ENCODE data around the gene CGREF1.

Gene CGREF1

DNA sequence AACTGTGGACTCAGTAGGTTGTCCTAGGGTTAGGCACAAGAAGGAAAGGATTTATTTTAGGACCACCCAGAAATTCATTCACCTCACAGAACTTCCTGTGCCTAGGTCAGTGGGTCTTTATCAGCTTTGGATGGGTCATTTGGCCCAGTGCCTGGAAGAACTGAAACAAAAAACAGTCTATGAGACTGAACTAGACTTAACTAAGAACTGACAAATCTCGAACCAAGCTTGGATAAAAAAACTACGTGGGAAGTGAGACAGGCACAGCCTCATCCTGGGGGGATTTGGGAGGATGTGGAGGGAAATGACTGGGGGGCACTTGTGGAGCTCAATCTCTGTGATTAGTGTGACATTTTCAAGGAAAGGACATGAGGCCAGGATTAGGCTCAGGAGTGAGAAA is 45.1 kb downstream of the CGREF1 start:
- Histone ChIP-seq H3K27me3 (replicated peaks; ENCODE audit: control insufficient read depth, insufficient read depth, low read length, poor library complexity, severe bottlenecking) (no peaks in the 10 kb centered on the region), H3K4me3 (ENCODE audit: insufficient read depth, low read depth, low read length, poor library complexity, severe bottlenecking) (no peak overlapping the region), H3K4me1 (ENCODE audit: control insufficient read depth, insufficient read depth, low read length, poor library complexity, severe bottlenecking) (peaks cover 31% of the 10 kb centered on the region), H3K36me3 (ENCODE audit: control insufficient read depth, insufficient read depth, low read length) (peaks cover 8% of the 10 kb centered on the region), H3K9me3 (ENCODE audit: control insufficient read depth, low read length) (no peaks in the 10 kb centered on the region), H3K27ac (ENCODE audit: insufficient read depth, low read length, poor library complexity, severe bottlenecking) (no peak overlapping the region)
- DNase-seq = no peak

DNA sequence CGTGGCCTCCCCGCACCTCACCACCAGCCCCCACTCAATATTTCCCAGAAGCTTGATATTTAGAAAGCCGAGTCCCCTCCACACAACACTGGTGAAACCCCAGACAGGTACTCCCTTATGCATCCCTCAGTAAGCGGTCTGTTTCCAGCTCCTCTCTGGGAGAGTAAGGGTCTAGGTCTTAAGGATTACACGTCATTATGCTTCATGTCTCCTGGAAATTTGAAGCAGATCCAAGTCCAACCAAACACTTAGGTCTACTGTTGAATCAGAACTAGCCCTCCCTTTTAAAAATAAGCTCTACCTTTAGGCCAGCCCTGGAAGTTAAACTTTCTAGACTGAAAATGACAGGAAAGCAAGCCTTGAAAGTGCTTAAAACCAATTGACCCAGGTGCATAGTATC is 46.0 kb downstream of the CGREF1 start:
- no peak overlapping the region for H3K4me3 ChIP-seq (ENCODE audit: insufficient read depth, low read depth, low read length, poor library complexity, severe bottlenecking)
- peaks cover 10% of the 10 kb centered on the region for H3K36me3 ChIP-seq (ENCODE audit: control insufficient read depth, insufficient read depth, low read length)
- H3K4me1 ChIP-seq (ENCODE audit: control insufficient read depth, insufficient read depth, low read length, poor library complexity, severe bottlenecking) = peaks cover 31% of the 10 kb centered on the region
- no peak overlapping the region for H3K27ac ChIP-seq (ENCODE audit: insufficient read depth, low read length, poor library complexity, severe bottlenecking)
- DNase-seq = no peak
- H3K9me3 ChIP-seq (ENCODE audit: control insufficient read depth, low read length) = no peaks in the 10 kb centered on the region
- H3K27me3 ChIP-seq (replicated peaks; ENCODE audit: control insufficient read depth, insufficient read depth, low read length, poor library complexity, severe bottlenecking) = no peaks in the 10 kb centered on the region

DNA sequence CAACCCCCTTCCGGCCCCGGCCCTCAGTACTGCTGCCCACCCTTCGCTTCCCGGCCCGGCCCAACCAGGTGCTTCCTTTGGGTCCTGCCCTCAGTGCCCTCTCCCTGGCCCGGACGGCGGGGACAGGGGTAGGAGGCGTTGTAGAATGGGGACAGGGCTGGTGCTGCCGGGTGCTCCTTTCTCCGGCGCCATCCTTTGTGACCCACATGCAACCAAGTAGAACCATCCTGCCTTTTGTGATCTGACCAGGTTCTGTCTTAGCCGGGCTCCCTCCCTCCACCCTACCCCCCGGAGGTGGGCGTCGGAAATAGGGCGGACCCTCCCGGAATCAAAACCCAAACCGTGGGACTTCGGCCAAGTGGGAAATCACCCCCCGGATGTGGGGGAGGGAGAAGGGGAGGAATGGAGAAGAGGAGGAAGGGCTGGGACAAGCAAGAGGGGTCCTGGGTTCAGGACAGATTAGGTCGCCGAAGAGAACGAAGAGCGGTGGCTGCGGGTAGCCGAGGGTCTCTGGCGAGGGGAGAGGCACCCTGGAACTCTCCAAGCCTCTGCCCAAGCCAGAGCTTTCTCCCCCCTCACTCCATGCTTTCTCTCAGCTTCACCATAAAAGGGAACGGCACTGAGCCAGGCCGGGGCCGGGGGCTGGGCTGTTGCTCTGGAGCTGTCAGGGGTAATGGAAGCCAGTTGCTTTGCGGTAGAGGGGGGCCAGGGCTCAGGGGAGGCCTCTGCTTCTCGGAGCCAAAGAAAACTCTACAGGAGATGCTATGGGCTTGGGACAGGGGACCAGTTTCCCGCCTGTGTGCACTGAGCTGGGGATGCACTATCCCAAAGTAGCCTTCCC is 46.7 kb downstream of the CGREF1 start:
- peak overlapping the region; percentile 94 for H3K27ac ChIP-seq (ENCODE audit: insufficient read depth, low read length, poor library complexity, severe bottlenecking)
- H3K9me3 ChIP-seq (ENCODE audit: control insufficient read depth, low read length) = no peaks in the 10 kb centered on the region
- peak in 1 of 3 donors; percentile 7 for DNase-seq

DNA sequence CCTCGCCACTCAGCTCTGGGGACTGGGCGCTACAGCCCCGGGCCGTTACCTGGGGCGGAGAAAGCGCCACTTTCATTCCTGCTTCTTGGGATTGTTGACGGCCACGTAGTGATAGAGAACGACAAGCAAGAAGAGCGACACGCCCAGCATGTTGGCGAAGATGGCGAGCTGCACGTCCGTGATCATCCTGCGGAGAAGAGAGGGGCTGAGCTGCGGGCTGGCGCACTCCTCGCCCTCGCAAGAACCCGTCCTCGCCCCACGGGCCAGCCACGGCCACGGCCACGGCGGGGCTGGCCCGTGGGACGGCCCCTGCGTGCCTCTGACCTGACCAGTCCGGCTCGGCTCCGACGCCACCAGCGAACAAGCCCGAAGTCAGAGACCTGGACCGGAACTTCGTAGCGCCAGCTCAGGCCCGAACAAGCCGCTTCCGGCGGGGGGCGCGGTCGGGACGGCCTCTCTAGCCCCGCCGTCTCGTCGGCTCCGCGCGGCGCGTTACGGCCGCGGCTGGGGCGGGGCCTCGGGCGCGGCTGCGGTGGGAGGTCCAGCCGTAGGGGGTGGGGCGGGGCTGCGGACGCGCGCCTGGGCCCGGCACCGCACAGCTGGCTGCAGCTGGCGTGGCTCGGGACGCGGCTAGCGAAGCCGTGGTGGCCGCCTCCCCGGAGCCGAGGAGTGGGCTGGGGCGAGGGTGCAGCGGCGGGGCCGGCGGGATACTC is 47.5 kb downstream of the CGREF1 start, which contains the start of gene OST4:
OST4 (minus strand) TSS at position 378 of the 713 bp plus-strand sequence.
- Histone ChIP-seq H3K27ac (ENCODE audit: insufficient read depth, low read length, poor library complexity, severe bottlenecking) (peak within 1 kb of the TSS; percentile 94), H3K36me3 (ENCODE audit: control insufficient read depth, insufficient read depth, low read length) (peaks cover 16% of the 10 kb centered on the region), H3K9me3 (ENCODE audit: control insufficient read depth, low read length) (no peaks in the 10 kb centered on the region), H3K4me3 (ENCODE audit: insufficient read depth, low read depth, low read length, poor library complexity, severe bottlenecking) (peak within 1 kb of the TSS; percentile 77), H3K27me3 (replicated peaks; ENCODE audit: control insufficient read depth, insufficient read depth, low read length, poor library complexity, severe bottlenecking) (no peaks in the 10 kb centered on the region), H3K4me1 (ENCODE audit: control insufficient read depth, insufficient read depth, low read length, poor library complexity, severe bottlenecking) (peaks cover 31% of the 10 kb centered on the region)
- peak; percentile 79 to 85 (median 84) for DNase-seq

More for the DNA sequence above, 46.7 kb downstream of the CGREF1 start:
- H3K4me3 ChIP-seq (ENCODE audit: insufficient read depth, low read depth, low read length, poor library complexity, severe bottlenecking) = peak overlapping the region; percentile 77
- H3K27me3 ChIP-seq (replicated peaks; ENCODE audit: control insufficient read depth, insufficient read depth, low read length, poor library complexity, severe bottlenecking) = no peaks in the 10 kb centered on the region
- peaks cover 16% of the 10 kb centered on the region for H3K36me3 ChIP-seq (ENCODE audit: control insufficient read depth, insufficient read depth, low read length)
- peaks cover 31% of the 10 kb centered on the region for H3K4me1 ChIP-seq (ENCODE audit: control insufficient read depth, insufficient read depth, low read length, poor library complexity, severe bottlenecking)

DNA sequence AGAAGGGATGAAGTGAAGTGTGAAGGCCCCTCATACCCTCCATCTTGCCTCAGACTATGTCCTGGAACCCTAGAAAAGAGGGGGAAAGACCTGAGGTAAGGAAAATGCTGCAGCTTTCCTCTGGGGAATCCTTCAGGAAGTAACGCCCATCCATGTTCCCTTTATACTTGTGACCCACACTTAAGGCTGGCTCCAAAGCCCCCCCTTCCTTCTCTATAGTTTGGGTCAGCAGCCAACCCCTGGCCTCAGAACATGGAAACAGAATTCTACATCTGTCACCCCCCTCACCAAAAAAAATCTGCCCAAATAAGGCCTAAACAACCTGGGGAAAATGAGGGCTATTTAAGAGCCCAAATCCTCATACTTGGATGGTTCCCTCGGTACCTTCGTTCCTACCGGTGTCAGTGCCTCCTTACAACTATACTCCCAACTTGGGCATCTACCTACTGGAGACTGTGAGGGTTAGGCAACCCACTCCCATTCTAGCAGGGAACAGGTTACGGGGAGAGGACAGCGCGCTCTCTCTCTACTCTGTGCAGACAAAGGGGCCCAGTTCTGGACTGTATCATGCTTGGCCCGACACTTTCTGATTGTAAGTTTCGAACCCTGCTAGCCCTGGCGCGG is 48.2 kb downstream of the CGREF1 start:
- Histone ChIP-seq H3K9me3 (ENCODE audit: control insufficient read depth, low read length) (no peaks in the 10 kb centered on the region), H3K27me3 (replicated peaks; ENCODE audit: control insufficient read depth, insufficient read depth, low read length, poor library complexity, severe bottlenecking) (no peaks in the 10 kb centered on the region), H3K4me3 (ENCODE audit: insufficient read depth, low read depth, low read length, poor library complexity, severe bottlenecking) (peak overlapping the region; percentile 77), H3K4me1 (ENCODE audit: control insufficient read depth, insufficient read depth, low read length, poor library complexity, severe bottlenecking) (peaks cover 31% of the 10 kb centered on the region), H3K36me3 (ENCODE audit: control insufficient read depth, insufficient read depth, low read length) (peaks cover 16% of the 10 kb centered on the region), H3K27ac (ENCODE audit: insufficient read depth, low read length, poor library complexity, severe bottlenecking) (peak overlapping the region; percentile 94)
- DNase-seq = no peak

DNA sequence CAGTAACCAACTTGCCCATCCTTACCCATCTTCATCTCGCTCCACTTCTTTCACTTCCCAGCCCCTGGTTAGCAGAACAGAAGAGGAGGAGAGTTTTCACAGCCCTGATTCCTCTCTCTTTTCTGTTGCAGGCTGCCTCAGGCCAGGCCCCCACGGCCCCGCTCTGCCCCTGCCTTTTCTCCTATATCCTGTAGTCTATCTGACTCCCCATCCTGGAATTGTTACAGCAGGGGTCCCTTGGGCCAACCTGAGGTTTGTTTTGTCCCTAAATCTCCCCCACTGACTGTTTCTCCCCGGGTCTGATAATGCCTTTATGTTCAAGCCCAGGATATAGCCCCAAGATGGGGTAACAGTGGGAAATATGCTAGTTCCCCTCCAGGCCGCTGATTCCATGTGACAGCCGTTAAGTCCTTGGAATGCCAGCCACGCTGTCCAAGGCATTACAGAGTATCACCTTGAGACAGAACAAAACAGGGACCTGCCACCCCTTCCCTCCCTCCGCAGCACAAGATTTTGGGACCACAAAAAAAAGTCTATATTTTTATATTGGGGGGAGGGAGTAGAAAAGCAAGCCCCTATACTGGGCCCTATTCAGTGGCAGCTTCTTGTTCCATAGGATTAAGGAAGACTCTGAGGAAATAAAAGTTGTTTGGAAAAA is 48.8 kb downstream of the CGREF1 start:
- Histone ChIP-seq H3K36me3 (ENCODE audit: control insufficient read depth, insufficient read depth, low read length) (peaks cover 16% of the 10 kb centered on the region), H3K4me1 (ENCODE audit: control insufficient read depth, insufficient read depth, low read length, poor library complexity, severe bottlenecking) (peaks cover 27% of the 10 kb centered on the region), H3K9me3 (ENCODE audit: control insufficient read depth, low read length) (no peaks in the 10 kb centered on the region), H3K27me3 (replicated peaks; ENCODE audit: control insufficient read depth, insufficient read depth, low read length, poor library complexity, severe bottlenecking) (no peaks in the 10 kb centered on the region), H3K4me3 (ENCODE audit: insufficient read depth, low read depth, low read length, poor library complexity, severe bottlenecking) (peak overlapping the region; percentile 77), H3K27ac (ENCODE audit: insufficient read depth, low read length, poor library complexity, severe bottlenecking) (peak overlapping the region; percentile 94)
- no peak for DNase-seq

DNA sequence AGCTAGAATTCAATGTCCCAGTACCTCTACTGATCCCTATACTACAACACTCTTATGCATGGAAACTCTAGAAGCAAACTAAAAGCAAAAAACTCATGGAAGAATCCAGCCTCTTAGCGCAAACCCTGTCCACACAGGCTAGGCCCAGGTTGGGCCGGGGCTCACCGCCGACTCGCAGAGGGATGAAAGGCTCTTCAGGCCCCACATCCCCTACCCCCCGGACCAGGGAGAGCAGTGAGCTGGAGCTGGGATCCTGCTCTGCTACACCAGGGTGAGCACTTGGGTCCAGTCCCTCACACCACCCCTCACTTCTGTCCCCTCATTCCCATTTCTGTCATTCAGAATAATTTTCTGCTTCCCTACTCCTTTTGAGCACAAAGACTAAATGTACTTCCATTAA is 49.5 kb downstream of the CGREF1 start:
- Histone ChIP-seq H3K4me1 (ENCODE audit: control insufficient read depth, insufficient read depth, low read length, poor library complexity, severe bottlenecking) (peaks cover 21% of the 10 kb centered on the region), H3K27ac (ENCODE audit: insufficient read depth, low read length, poor library complexity, severe bottlenecking) (no peak overlapping the region), H3K36me3 (ENCODE audit: control insufficient read depth, insufficient read depth, low read length) (peaks cover 16% of the 10 kb centered on the region), H3K4me3 (ENCODE audit: insufficient read depth, low read depth, low read length, poor library complexity, severe bottlenecking) (no peak overlapping the region), H3K27me3 (replicated peaks; ENCODE audit: control insufficient read depth, insufficient read depth, low read length, poor library complexity, severe bottlenecking) (no peaks in the 10 kb centered on the region), H3K9me3 (ENCODE audit: control insufficient read depth, low read length) (no peaks in the 10 kb centered on the region)
- no peak for DNase-seq

DNA sequence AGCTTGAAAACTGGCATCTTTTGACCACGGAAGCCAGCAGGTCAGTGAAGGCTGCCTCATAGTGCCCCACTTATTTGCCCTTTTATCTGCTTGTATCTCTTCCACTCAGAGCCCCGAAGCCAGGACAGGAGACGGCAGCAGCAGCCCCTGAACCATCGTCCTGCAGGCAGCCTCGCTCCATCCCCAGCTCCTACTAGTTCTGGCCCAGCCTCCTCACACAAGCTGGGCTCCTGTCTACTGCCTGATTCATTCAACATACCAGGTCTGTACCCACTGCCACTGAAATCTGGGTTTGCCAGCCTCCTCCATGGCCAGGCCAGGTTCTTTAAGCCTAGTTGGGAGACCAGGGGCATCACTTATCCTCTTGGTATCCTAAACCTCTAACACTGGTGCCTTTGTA is 51.5 kb downstream of the CGREF1 start:
- H3K36me3 ChIP-seq (ENCODE audit: control insufficient read depth, insufficient read depth, low read length) = peaks cover 16% of the 10 kb centered on the region
- H3K9me3 ChIP-seq (ENCODE audit: control insufficient read depth, low read length) = no peaks in the 10 kb centered on the region
- H3K27me3 ChIP-seq (replicated peaks; ENCODE audit: control insufficient read depth, insufficient read depth, low read length, poor library complexity, severe bottlenecking) = no peaks in the 10 kb centered on the region
- no peak for DNase-seq
- H3K4me3 ChIP-seq (ENCODE audit: insufficient read depth, low read depth, low read length, poor library complexity, severe bottlenecking) = no peak overlapping the region
- peaks cover 20% of the 10 kb centered on the region for H3K4me1 ChIP-seq (ENCODE audit: control insufficient read depth, insufficient read depth, low read length, poor library complexity, severe bottlenecking)
- no peak overlapping the region for H3K27ac ChIP-seq (ENCODE audit: insufficient read depth, low read length, poor library complexity, severe bottlenecking)

DNA sequence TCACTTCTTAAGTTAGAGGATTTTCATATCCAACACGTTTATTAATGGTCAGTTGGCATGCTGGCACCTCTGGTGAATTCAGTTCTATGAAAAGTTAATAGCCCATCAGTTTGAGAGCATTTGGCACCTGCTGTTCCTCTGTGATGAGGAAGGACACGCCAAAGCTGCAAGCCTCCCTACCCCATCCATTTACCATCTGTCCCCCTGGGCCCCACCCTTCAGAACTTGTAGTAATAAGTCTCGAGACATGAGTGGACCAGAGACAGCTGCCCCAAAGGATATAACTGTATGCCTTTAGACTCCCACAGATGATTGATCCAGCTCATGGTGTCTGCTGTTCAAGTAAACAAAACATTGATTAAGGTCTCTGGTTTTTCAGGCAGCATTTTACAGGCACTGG is 53.8 kb downstream of the CGREF1 start:
- Histone ChIP-seq H3K27ac (ENCODE audit: insufficient read depth, low read length, poor library complexity, severe bottlenecking) (no peak overlapping the region), H3K27me3 (replicated peaks; ENCODE audit: control insufficient read depth, insufficient read depth, low read length, poor library complexity, severe bottlenecking) (no peaks in the 10 kb centered on the region), H3K9me3 (ENCODE audit: control insufficient read depth, low read length) (no peaks in the 10 kb centered on the region), H3K4me1 (ENCODE audit: control insufficient read depth, insufficient read depth, low read length, poor library complexity, severe bottlenecking) (peaks cover 6% of the 10 kb centered on the region), H3K4me3 (ENCODE audit: insufficient read depth, low read depth, low read length, poor library complexity, severe bottlenecking) (no peak overlapping the region), H3K36me3 (ENCODE audit: control insufficient read depth, insufficient read depth, low read length) (peaks cover 16% of the 10 kb centered on the region)
- DNase-seq = no peak
